ENCODE results near the gene TTLL11.

GRCh38 chr9:122128969-122129343 lies 35.8 kb upstream of the TTLL11 start:
- TF ChIP-seq CTCF (IDR thresholded peaks at IDR 0.05) (no peak), EP300 (IDR thresholded peaks at IDR 0.05) (no peak), POLR2A (IDR thresholded peaks at IDR 0.05) (no peak)

Data from upper lobe of left lung (tissue), 4 donors.